ENCODE results near the gene SERGEF. TPM values are rescaled to one million over a fixed set of nuclear protein-coding genes. Genes with fewer than 3 reads are reported as not detected.
"Not testable (repeated sequence)": the region's sequence is repeated elsewhere in the genome, so short reads cannot be mapped to it uniquely, and the experiment has no call there.

Gene SERGEF
- polyA plus RNA-seq, 1 experiment: 18.1 TPM

DNA sequence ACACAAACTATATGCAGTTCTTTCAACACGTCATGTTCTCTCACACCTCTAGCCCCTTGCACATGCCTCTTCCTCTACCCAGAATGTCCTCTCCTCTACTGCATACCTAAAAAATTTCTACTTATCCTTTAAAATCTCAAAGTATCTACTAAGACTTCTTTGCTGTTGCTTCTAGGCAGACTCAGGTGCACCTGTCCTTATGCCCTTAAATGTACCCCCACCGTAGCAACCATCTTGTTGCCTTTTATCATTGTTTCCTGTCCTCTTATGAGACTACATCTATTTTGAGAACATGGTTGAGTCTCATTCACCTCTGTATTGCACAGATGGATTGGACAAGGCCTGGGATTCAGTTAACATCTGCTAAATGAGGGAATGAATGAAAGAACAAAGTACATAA lies 134.1 kb downstream of the SERGEF start:
- Histone ChIP-seq H3K27ac (ENCODE audit: low read depth, low read length) (no peak overlapping the region), H3K4me3 (ENCODE audit: low read depth, low read length) (no peak overlapping the region), H3K9me3 (ENCODE audit: control insufficient read depth, insufficient read depth, low read length) (no peaks in the 10 kb centered on the region), H3K27me3 (ENCODE audit: control insufficient read depth, insufficient read depth, low read length) (no peaks in the 10 kb centered on the region)
- TF ChIP-seq, protein P1, sequence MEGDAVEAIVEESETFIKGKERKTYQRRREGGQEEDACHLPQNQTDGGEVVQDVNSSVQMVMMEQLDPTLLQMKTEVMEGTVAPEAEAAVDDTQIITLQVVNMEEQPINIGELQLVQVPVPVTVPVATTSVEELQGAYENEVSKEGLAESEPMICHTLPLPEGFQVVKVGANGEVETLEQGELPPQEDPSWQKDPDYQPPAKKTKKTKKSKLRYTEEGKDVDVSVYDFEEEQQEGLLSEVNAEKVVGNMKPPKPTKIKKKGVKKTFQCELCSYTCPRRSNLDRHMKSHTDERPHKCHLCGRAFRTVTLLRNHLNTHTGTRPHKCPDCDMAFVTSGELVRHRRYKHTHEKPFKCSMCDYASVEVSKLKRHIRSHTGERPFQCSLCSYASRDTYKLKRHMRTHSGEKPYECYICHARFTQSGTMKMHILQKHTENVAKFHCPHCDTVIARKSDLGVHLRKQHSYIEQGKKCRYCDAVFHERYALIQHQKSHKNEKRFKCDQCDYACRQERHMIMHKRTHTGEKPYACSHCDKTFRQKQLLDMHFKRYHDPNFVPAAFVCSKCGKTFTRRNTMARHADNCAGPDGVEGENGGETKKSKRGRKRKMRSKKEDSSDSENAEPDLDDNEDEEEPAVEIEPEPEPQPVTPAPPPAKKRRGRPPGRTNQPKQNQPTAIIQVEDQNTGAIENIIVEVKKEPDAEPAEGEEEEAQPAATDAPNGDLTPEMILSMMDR (IDR thresholded peaks at IDR 0.05; ENCODE audit: low read depth, low read length): no peak
- ChIA-PET CTCF (interaction anchor here (1.0 to 1.4 kb wide), 2 partner anchors 95 to 100 kb away, joined by 3 to 4 read pairs; no protein-coding TSS in a partner anchor), POLR2A (no interaction called here)
- DNase-seq (ENCODE audit: low read depth, low spot score): no peak

DNA sequence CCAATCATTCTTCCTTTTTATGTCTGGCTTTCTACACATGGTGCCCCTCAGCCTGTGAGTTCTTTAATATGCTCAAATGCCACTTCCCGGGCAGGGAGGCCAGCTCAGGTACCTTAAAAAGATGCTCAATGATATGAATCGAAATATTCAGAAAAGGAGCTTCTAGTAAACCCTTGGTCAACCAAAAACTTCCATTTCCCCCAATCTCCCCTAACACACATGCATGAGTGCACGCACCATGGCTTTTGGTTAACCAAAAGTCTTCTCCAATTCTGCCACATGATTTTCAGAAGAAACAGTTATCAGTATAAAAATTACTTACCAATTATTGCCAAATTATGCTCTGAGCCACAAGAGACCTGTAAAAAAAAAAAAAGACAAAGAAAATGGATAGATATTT lies 135.0 kb downstream of the SERGEF start:
- no peaks in the 10 kb centered on the region for H3K9me3 ChIP-seq (ENCODE audit: control insufficient read depth, insufficient read depth, low read length)
- no peaks in the 10 kb centered on the region for H3K27me3 ChIP-seq (ENCODE audit: control insufficient read depth, insufficient read depth, low read length)
- DNase-seq (ENCODE audit: low read depth, low spot score): no peak
- TF ChIP-seq, protein P1 (IDR thresholded peaks at IDR 0.05; ENCODE audit: low read depth, low read length): no peak
- POLR2A ChIA-PET: no interaction called here
- H3K4me3 ChIP-seq (ENCODE audit: low read depth, low read length): no peak overlapping the region
- H3K27ac ChIP-seq (ENCODE audit: low read depth, low read length): no peak overlapping the region
- CTCF ChIA-PET: interaction anchor here (1.4 kb wide), 1 partner anchor 96 kb away, joined by 4 read pairs; no protein-coding TSS in a partner anchor

DNA sequence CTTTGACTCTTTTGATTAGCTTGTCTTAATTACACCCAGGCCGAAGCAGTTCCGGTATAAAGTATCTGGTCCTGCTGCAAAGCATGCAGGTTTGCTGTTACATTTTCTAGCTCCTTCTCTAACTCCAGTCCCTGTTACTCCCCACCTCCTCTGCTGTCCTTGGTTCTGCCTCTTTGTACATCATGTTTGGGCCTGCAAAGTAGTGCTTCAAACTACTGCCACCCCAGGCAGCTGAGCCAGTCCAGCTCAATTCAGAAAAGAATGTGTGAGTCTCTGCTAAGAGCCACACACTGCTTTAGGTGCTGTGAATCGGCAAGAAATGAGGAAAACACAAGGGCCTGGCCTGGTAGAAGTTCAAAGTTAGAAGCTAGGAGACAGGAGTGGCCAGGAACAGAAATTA lies 136.0 kb downstream of the SERGEF start:
- Histone ChIP-seq H3K4me3 (ENCODE audit: low read depth, low read length) (no peak overlapping the region), H3K9me3 (ENCODE audit: control insufficient read depth, insufficient read depth, low read length) (no peaks in the 10 kb centered on the region), H3K27ac (ENCODE audit: low read depth, low read length) (no peak overlapping the region), H3K27me3 (ENCODE audit: control insufficient read depth, insufficient read depth, low read length) (no peaks in the 10 kb centered on the region)
- TF ChIP-seq, protein P1 (IDR thresholded peaks at IDR 0.05; ENCODE audit: low read depth, low read length): no peak
- CTCF ChIA-PET: no interaction called here
- POLR2A ChIA-PET: no interaction called here
- DNase-seq (ENCODE audit: low read depth, low spot score): no peak

DNA sequence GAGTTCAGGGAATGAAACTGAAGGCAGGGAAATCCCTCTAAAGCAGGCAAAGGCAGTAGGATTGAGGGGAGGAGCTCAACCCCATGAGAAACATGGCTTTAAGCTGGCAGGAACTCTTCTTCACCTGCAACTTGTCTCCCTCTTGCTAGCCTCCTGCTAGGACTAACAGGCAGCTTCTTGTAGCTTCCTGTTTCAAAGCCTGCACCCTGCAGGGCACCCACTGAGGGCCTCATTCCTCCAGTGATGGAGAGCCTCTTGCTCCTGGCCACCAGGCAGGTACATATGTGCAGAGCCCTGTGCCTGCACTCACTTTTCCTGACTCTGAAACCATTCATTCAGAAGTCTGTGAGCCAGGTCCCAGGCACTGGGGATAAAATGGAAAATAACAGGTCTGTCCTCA lies 137.0 kb downstream of the SERGEF start:
- POLR2A ChIA-PET: no interaction called here
- Histone ChIP-seq H3K27ac (ENCODE audit: low read depth, low read length) (no peak overlapping the region), H3K27me3 (ENCODE audit: control insufficient read depth, insufficient read depth, low read length) (no peaks in the 10 kb centered on the region), H3K9me3 (ENCODE audit: control insufficient read depth, insufficient read depth, low read length) (no peaks in the 10 kb centered on the region), H3K4me3 (ENCODE audit: low read depth, low read length) (no peak overlapping the region)
- CTCF ChIA-PET: no interaction called here
- TF ChIP-seq, protein P1 (IDR thresholded peaks at IDR 0.05; ENCODE audit: low read depth, low read length): no peak
- DNase-seq (ENCODE audit: low read depth, low spot score): no peak

DNA sequence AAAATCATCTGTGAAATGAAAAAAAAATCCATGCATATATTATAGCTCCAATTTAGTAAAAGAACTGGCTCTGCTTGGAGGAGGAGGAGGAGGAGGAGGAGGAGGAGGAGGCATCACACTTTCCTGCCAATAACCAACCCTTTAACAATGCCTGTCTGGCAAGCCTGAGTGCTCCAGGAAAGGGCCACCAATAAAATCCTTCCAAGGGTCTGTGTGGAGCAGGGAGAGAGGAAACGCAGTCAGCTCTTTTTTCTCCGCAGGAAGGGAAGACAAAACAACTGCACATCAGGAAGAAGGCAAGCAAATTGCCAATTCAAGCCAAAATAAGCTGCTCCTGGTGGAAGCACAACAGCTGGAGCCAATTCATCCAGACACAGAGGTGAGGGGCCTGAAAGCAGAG lies 139.3 kb downstream of the SERGEF start:
- Histone ChIP-seq H3K27ac (ENCODE audit: low read depth, low read length) (no peak overlapping the region), H3K4me3 (ENCODE audit: low read depth, low read length) (no peak overlapping the region), H3K9me3 (ENCODE audit: control insufficient read depth, insufficient read depth, low read length) (no peaks in the 10 kb centered on the region), H3K27me3 (ENCODE audit: control insufficient read depth, insufficient read depth, low read length) (no peaks in the 10 kb centered on the region)
- TF ChIP-seq, protein P1 (IDR thresholded peaks at IDR 0.05; ENCODE audit: low read depth, low read length): no peak
- ChIA-PET POLR2A (no interaction called here), CTCF (interaction anchor here (2.6 kb wide), 1 partner anchor 17 kb away, joined by 7 read pairs; no protein-coding TSS in a partner anchor)
- no peak for DNase-seq (ENCODE audit: low read depth, low spot score)

DNA sequence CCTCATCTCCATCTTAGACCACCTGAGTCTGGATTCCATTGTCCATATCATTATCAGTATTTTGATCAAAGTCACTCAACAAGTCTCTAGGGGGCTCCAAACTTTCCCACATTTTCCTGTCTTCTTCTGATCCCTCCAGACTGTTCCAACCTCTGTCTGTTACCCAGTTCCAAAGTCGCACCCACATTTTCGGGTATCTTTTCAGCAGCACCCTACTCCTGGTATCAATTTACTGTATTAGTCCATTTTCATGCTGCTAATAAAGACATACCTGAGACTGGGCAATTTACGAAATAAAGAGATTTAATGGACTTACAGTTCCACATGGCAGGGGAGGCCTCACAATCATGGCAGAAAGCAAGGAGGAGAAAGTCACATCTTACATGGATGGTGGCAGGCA lies 144.4 kb downstream of the SERGEF start:
- POLR2A ChIA-PET, CTCF ChIA-PET: not testable (repeated sequence)

More for the DNA sequence above, 144.4 kb downstream of the SERGEF start:
- not testable (repeated sequence) for H3K4me3 ChIP-seq (ENCODE audit: low read depth, low read length); H3K27ac ChIP-seq (ENCODE audit: low read depth, low read length); DNase-seq (ENCODE audit: low read depth, low spot score); H3K27me3 ChIP-seq (ENCODE audit: control insufficient read depth, insufficient read depth, low read length); H3K9me3 ChIP-seq (ENCODE audit: control insufficient read depth, insufficient read depth, low read length)

All from AG04450 (cell line).